NCI-H2227 (cell line): Measurements from ENCODE around the gene HYAL1.
"Not testable (repeated sequence)": the region's sequence is repeated elsewhere in the genome, so short reads cannot be mapped to it uniquely, and the experiment has no call there.

Experiments used
- DNase-seq: peaks from one replicate; lab custom pipeline; 2025; ENCODE audit not compliant: unreplicated experiment; lab: John Stamatoyannopoulos, UW

Gene HYAL1

DNA sequence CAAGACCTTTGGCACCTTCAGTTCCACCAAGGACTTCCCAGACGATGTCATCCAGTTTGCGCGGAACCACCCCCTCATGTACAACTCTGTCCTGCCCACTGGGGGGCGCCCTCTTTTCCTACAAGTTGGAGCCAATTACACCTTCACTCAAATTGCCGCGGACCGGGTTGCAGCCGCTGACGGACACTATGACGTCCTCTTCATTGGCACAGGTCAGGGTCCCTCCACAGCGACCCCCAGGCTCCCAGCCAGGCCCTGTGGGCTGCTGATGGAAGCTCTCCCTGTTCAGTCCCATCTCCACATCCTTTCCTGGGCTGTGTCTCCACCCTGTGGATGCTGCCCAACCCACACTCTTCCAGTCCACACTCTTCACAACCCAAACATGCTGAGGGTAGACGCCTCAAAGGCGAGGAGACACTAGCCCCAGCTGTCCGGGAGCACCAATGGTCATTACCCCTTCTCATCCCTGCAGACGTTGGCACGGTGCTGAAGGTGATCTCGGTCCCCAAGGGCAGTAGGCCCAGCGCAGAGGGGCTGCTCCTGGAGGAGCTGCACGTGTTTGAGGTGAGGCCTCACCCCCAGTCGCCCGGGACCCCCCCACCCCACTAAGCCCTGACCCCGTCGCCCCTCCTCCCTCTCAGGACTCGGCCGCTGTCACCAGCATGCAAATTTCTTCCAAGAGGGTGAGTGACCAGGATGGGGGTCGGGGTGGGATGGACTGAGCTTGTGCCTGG is 28.8 kb downstream of the HYAL1 start:
- DNase-seq = peak; percentile 15

DNA sequence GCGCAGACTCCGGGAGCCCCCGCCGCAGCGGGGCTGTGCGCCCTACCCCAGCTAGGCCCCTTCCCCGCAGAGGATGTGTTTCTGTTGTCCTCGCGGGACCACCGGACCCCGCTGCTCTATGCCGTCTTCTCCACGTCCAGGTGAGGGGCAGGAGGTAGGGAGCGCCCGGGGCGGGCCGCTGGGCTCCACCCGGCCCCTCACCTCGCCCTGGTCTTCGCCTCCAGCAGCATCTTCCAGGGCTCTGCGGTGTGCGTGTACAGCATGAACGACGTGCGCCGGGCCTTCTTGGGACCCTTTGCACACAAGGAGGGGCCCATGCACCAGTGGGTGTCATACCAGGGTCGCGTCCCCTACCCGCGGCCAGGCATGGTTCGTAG is 29.7 kb downstream of the HYAL1 start:
- no peak for DNase-seq

GRCh38 chr3:50272911-50273688 is 30.3 kb downstream of the HYAL1 start:
- DNase-seq = peak; percentile 83

- not testable (repeated sequence) for DNase-seq
These were observed 30.9 kb downstream of the HYAL1 start for GRCh38 chr3:50272538-50272910.

- DNase-seq = no peak
These were observed 31.9 kb downstream of the HYAL1 start for GRCh38 chr3:50271314-50271936.

GRCh38 chr3:50270422-50271224 is 32.8 kb downstream of the HYAL1 start:
- DNase-seq = no peak

DNA sequence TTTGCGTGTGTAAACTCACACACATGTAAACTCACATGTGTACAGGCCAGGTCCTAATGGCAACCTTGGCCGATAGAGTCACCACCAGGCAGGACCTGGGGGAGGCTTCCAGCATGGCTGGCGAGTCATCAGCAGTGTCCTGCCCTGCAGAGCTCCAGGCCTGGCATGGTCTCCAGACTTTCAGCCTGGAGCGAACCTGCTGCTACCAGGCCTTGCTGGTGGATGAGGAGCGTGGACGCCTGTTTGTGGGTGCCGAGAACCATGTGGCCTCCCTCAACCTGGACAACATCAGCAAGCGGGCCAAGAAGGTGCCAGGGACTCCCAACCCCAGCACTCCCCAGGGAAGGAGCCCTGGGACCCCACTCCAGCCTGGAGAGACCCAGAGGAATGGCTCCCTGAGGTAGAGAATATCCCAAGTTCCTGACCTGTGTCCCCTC is 33.4 kb downstream of the HYAL1 start:
- no peak for DNase-seq

DNA sequence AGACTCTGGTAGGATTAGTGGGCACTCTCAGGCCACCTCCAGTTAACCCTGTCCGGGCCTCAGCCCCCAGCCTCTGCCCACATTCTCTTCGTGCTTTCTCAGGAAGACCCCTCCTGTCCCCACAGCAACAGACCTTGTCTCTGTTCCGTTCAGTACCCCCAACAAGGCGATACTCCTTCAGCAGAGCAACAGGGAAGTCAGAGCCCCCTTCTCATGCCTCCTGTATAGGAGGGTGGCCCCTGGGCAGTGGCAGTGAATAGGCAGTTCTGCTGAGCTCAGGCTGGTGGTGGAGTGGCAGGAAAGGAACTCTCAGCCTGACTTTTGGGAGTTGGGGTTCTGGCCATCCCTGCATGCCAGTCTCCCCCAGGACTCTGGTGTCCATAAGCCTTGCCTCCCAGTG is 33.9 kb downstream of the HYAL1 start:
- DNase-seq = no peak

GRCh38 chr3:50268703-50269451 is 34.5 kb downstream of the HYAL1 start, which contains the start of gene SEMA3B:
TSS of gene SEMA3B (plus strand) at chr3:50269147. CDS start at chr3:50269241, 94 bp downstream.
- no peak for DNase-seq

- no peak for DNase-seq
These were observed 35.1 kb downstream of the HYAL1 start for GRCh38 chr3:50268276-50268675.

DNA sequence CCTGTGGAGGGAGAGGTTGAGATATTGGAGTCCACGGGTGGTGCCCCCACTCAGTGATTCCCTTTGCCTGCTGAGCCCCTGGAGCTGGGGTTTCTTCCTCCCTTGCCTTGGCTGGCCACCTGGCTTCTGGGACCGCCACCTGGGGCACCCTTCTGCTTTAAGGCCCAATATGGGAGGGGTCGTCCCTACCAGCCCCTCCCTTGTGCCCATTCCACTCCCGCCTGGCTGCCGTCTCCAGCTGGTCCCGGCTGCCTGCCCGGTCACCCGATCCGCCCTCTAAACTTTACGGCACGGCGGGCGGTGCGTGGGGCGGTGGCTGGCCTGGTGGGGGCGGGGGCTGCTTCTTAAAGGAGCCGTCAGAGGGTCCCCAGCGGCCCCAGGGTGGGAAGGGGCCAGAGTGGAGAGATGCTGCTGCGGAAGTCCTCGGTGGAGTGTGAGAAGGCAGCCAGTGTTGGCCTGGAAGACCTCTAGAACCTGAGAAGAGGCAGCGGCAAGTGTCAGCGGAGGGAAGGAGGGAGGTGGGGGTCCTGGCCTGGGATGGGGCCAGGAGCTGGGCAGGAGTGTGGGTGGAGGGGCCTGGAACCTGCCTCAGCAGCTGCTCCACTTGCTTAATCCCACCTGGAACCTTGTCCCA is 36.0 kb downstream of the HYAL1 start:
- peak; percentile 29 for DNase-seq

GRCh38 chr3:50266836-50267235 is 36.5 kb downstream of the HYAL1 start:
- DNase-seq = no peak

DNA sequence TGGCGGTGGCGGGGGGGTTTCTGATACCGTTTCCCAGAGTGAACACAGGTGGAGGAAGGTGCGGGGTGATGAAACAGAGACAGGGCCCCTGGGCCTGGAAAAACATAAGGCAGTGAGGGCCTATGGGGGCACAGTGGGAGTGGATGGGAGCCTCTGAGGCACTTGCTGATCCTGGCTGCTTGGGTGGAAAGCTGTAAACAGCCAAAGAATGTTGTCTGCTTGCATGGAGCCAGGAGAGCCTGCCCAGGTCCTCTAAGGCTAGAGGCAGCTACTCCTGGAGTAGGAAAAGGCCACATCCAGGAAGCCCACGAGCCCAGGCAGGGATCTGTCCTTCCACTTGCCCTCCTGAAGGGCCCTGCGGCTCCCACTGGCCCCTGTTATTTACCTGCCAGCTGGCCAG is 37.4 kb downstream of the HYAL1 start:
- no peak for DNase-seq

GRCh38 chr3:50265571-50265970 is 37.8 kb downstream of the HYAL1 start:
- no peak for DNase-seq

GRCh38 chr3:50264964-50265485 is 38.3 kb downstream of the HYAL1 start:
- no peak for DNase-seq

- DNase-seq = peak; percentile 85
These were observed 38.9 kb downstream of the HYAL1 start for GRCh38 chr3:50264383-50264963.

GRCh38 chr3:50263478-50264382 is 39.6 kb downstream of the HYAL1 start:
- no peak for DNase-seq

DNA sequence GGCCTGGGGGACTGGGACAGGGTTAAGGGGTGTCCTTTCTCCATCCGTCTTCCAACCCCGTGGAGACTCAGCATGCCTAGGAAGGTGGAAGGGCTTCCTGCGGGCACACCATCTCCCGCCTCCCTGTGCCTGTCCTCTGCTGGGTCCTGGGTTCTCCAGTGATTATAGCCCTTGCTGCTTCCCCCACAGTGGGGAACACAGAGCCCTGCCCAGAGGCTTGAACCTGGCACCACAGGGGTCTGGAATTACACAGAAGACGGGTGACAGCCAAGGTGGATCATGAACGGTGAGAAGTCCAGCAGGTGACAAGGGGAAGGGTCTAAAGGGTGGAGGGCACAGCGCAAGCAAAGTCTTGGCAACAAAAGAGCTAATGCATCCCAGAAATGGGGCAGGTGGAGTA is 40.6 kb downstream of the HYAL1 start:
- DNase-seq = no peak
